ENCODE measurements around the gene DMD. TPM values are rescaled to one million over a fixed set of nuclear protein-coding genes. Genes with fewer than 3 reads are reported as not detected.

DMD gene
- polyA plus RNA-seq, 4 donors: 1.6 to 11.6 (median 2.9) TPM

DNA sequence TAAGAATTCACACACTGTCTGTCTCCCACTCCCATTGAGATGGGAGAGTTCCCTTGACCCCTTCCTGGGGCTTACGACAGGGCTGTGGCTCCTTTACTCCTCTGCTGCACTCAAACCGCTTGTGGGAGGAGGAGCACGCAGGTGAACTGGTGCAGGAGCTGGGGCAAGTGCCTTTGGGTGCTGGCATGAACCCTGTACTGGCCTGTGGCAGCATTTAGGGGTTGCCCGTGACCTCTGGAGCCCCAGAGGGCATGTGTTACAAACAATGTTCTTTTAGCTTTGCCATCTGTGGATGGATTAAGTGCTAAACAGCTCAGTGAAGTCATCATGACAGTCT lies 2117.7 kb downstream of the DMD start:
- no peak overlapping the region for H3K27ac ChIP-seq (ENCODE audit: low read depth in 1 of 3, low read length in 2 of 3)
- no peak overlapping the region for H3K4me3 ChIP-seq (ENCODE audit: low read depth in 1 of 3, low read length in 3 of 3)
- H3K27me3 ChIP-seq (ENCODE audit: control insufficient read depth in 3 of 3, insufficient read depth in 3 of 3, low read length in 3 of 3): no peaks in the 10 kb centered on the region
- no peaks in the 10 kb centered on the region for H3K36me3 ChIP-seq (ENCODE audit: control insufficient read depth in 3 of 3, insufficient read depth in 2 of 3, low read depth in 1 of 3, low read length in 3 of 3)
- 57 to 95% (median 87%) methylated on average over 4 of the region's 4 CpGs for WGBS, 3 donors
- peaks cover 0 to 3% of the 10 kb centered on the region in 2 donors for H3K9me3 ChIP-seq (ENCODE audit: control insufficient read depth in 2 of 2, insufficient read depth in 1 of 2, low read depth in 1 of 2, low read length in 1 of 2)
- DNase-seq (no peak), FAIRE-seq (no peak)
- no peaks in the 10 kb centered on the region for H3K4me1 ChIP-seq (ENCODE audit: control insufficient read depth in 3 of 3, insufficient read depth in 2 of 3, low read depth in 1 of 3, low read length in 2 of 3)

DNA sequence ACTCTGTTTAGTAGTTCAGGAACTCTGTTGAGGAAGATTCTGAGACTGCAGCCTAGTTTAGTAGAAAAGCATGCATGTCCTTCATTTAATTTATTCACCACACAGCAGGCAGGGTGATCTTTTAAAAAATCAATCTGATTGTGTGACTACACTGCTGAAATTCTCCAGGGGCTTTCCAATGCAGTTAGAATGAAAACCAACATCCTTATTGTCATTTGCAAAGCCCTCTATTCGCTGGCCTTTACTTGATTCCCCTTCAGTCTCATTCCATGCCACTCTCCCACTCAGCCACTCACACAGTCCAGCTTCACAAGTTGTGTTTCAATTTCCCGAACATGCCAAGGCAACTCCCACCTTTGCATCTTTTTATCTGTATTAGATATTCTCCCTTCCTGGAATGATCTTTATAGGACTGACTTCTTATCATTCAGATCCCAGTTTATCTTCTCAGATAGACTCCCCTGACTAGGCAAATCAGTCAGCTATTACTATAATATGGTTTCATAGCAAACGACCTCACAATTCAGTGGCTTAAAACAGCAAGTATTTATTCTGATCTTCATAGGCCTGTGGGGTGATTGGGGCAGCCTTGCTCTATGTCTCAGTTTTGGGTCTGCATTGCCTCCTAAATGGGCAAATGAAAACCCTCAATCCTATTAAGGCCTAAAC lies 2118.2 kb downstream of the DMD start:
- no peaks in the 10 kb centered on the region for H3K36me3 ChIP-seq (ENCODE audit: control insufficient read depth in 3 of 3, insufficient read depth in 2 of 3, low read depth in 1 of 3, low read length in 3 of 3)
- no peaks in the 10 kb centered on the region for H3K4me1 ChIP-seq (ENCODE audit: control insufficient read depth in 3 of 3, insufficient read depth in 2 of 3, low read depth in 1 of 3, low read length in 2 of 3)
- DNase-seq: no peak
- H3K9me3 ChIP-seq (ENCODE audit: control insufficient read depth in 2 of 2, insufficient read depth in 1 of 2, low read depth in 1 of 2, low read length in 1 of 2): peaks cover 0 to 3% of the 10 kb centered on the region in 2 donors
- WGBS, 3 donors: 34 to 59% (median 49%) methylated on average over 3 of the region's 3 CpGs
- H3K4me3 ChIP-seq (ENCODE audit: low read depth in 1 of 3, low read length in 3 of 3): no peak overlapping the region
- H3K27me3 ChIP-seq (ENCODE audit: control insufficient read depth in 3 of 3, insufficient read depth in 3 of 3, low read length in 3 of 3): no peaks in the 10 kb centered on the region
- no peak overlapping the region for H3K27ac ChIP-seq (ENCODE audit: low read depth in 1 of 3, low read length in 2 of 3)
- no peak for FAIRE-seq

DNA sequence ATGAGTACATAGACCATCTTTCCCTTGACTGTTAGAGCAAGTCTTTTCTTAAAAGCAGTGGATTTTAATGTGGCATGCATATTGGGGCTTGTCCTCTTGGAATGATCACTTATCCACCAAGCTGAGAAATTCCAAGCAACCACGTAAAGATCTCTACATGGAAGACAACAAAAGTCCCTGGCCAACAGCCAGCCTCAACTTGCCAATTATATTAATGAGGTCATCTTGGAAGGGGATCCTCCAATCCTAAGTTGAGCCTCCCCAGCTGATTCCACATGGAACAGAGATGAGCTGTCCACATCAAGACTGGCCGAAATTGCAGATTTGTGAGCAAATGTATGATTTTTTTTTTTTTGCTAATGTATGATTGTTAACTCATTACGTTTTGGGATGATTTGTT lies 2118.9 kb downstream of the DMD start:
- H3K4me3 ChIP-seq (ENCODE audit: low read depth in 1 of 3, low read length in 3 of 3): no peak overlapping the region
- H3K27me3 ChIP-seq (ENCODE audit: control insufficient read depth in 3 of 3, insufficient read depth in 3 of 3, low read length in 3 of 3): no peaks in the 10 kb centered on the region
- peaks cover 0 to 3% of the 10 kb centered on the region in 2 donors for H3K9me3 ChIP-seq (ENCODE audit: control insufficient read depth in 2 of 2, insufficient read depth in 1 of 2, low read depth in 1 of 2, low read length in 1 of 2)
- no peaks in the 10 kb centered on the region for H3K4me1 ChIP-seq (ENCODE audit: control insufficient read depth in 3 of 3, insufficient read depth in 2 of 3, low read depth in 1 of 3, low read length in 2 of 3)
- no peak overlapping the region for H3K27ac ChIP-seq (ENCODE audit: low read depth in 1 of 3, low read length in 2 of 3)
- no peaks in the 10 kb centered on the region for H3K36me3 ChIP-seq (ENCODE audit: control insufficient read depth in 3 of 3, insufficient read depth in 2 of 3, low read depth in 1 of 3, low read length in 3 of 3)
- 51 to 78% (median 55%) methylated on average over 3 of the region's 3 CpGs for WGBS, 3 donors
- DNase-seq (no peak), FAIRE-seq (no peak)

DNA sequence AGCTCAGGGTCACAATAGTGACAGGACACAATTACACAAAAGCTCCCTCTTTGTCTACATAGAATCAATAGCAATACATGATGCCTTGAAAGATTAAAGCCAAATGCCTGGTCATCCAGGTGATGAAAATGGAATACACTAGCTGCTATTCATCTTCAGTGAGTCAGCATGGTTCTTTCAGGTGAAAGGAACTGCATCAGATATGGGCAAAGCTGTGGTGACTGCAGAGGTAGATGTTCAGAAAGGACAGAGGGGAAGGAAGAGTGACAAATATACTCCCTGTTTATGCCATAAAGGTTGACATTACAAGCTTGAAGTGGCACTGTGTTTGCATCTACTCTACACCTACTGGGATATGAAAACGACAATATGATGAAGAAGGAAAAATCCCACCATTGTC lies 2119.5 kb downstream of the DMD start:
- WGBS, 3 donors: 78 to 96% (median 85%) methylated on average over 1 of the region's 1 CpG
- no peak for DNase-seq

DNA sequence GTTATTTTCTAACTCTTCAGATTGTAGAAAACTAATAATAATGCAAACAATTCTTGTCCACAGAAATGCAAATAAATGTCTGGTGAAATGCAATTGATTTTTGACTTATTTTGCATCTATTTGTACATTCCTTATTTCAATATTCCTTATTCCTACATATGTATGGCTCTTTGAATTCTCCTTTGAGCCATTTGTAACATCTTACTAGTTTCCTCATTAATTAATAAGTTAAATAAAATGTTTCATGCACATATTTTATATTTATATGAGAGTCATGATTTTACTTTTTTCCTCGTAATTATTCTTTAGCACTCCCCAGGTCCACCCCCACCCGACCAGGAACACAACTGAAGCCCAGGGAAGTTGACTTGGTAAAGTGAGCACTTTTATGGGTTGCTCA lies 2136.8 kb downstream of the DMD start:
- WGBS, 3 donors: 70 to 86% (median 80%) methylated on average over 2 of the region's 2 CpGs

More for the DNA sequence above, 2119.5 kb downstream of the DMD start:
- H3K4me3 ChIP-seq (ENCODE audit: low read depth in 1 of 3, low read length in 3 of 3): no peak overlapping the region
- H3K27me3 ChIP-seq (ENCODE audit: control insufficient read depth in 3 of 3, insufficient read depth in 3 of 3, low read length in 3 of 3): no peaks in the 10 kb centered on the region
- no peak overlapping the region for H3K27ac ChIP-seq (ENCODE audit: low read depth in 1 of 3, low read length in 2 of 3)
- FAIRE-seq: no peak
- H3K9me3 ChIP-seq (ENCODE audit: control insufficient read depth in 2 of 2, insufficient read depth in 1 of 2, low read depth in 1 of 2, low read length in 1 of 2): peaks cover 0 to 3% of the 10 kb centered on the region in 2 donors
- no peaks in the 10 kb centered on the region for H3K4me1 ChIP-seq (ENCODE audit: control insufficient read depth in 3 of 3, insufficient read depth in 2 of 3, low read depth in 1 of 3, low read length in 2 of 3)
- no peaks in the 10 kb centered on the region for H3K36me3 ChIP-seq (ENCODE audit: control insufficient read depth in 3 of 3, insufficient read depth in 2 of 3, low read depth in 1 of 3, low read length in 3 of 3)

DNA sequence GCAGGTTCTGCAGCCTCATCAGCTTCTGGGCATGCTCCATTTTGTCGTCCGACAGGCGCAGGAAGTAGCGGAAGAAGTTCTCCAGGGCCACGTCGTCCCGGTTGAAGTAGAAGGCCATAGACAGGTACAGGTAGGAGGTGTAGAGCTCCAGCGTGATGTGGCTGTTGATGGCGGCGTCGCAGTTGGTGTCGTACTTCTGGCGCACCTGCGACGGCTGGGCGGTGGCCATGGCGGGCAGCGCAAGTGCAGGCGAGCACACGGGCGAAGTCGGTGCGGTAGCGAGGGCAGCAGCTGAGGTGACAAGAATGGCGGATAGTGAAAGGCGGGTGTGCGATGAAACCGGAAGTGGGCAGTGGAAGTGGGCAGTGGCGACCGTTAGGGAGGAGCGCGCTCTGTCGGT lies 2139.6 kb downstream of the DMD start, which contains the start of gene FTHL17:
TSS of gene FTHL17 (minus strand) at position 317 of the 400 bp plus-strand sequence. CDS start at position 229, 88 bp downstream.
- 91 to 100% (median 97%) methylated on average over 18 to 33 of the region's 33 CpGs for WGBS, 3 donors
- peaks cover 0 to 7% of the 10 kb centered on the region in 2 donors for H3K9me3 ChIP-seq (ENCODE audit: control insufficient read depth in 2 of 2, insufficient read depth in 1 of 2, low read depth in 1 of 2, low read length in 1 of 2)
- no peaks in the 10 kb centered on the region for H3K36me3 ChIP-seq (ENCODE audit: control insufficient read depth in 3 of 3, insufficient read depth in 2 of 3, low read depth in 1 of 3, low read length in 3 of 3)
- no peak within 1 kb of the TSS for H3K4me3 ChIP-seq (ENCODE audit: low read depth in 1 of 3, low read length in 3 of 3)
- H3K27ac ChIP-seq (ENCODE audit: low read depth in 1 of 3, low read length in 2 of 3): no peak within 1 kb of the TSS
- H3K4me1 ChIP-seq (ENCODE audit: control insufficient read depth in 3 of 3, insufficient read depth in 2 of 3, low read depth in 1 of 3, low read length in 2 of 3): no peaks in the 10 kb centered on the region
- no peak for DNase-seq
- FAIRE-seq: no peak
- H3K27me3 ChIP-seq (ENCODE audit: control insufficient read depth in 3 of 3, insufficient read depth in 3 of 3, low read length in 3 of 3): no peaks in the 10 kb centered on the region

More for the DNA sequence above, 2136.8 kb downstream of the DMD start:
- Histone ChIP-seq H3K27ac (ENCODE audit: low read depth in 1 of 3, low read length in 2 of 3) (no peak overlapping the region), H3K36me3 (ENCODE audit: control insufficient read depth in 3 of 3, insufficient read depth in 2 of 3, low read depth in 1 of 3, low read length in 3 of 3) (no peaks in the 10 kb centered on the region), H3K4me1 (ENCODE audit: control insufficient read depth in 3 of 3, insufficient read depth in 2 of 3, low read depth in 1 of 3, low read length in 2 of 3) (no peaks in the 10 kb centered on the region), H3K4me3 (ENCODE audit: low read depth in 1 of 3, low read length in 3 of 3) (no peak overlapping the region), H3K27me3 (ENCODE audit: control insufficient read depth in 3 of 3, insufficient read depth in 3 of 3, low read length in 3 of 3) (no peaks in the 10 kb centered on the region), H3K9me3 (ENCODE audit: control insufficient read depth in 2 of 2, insufficient read depth in 1 of 2, low read depth in 1 of 2, low read length in 1 of 2) (peaks cover 0 to 7% of the 10 kb centered on the region in 2 donors)
- FAIRE-seq (no peak), DNase-seq (no peak)

DNA sequence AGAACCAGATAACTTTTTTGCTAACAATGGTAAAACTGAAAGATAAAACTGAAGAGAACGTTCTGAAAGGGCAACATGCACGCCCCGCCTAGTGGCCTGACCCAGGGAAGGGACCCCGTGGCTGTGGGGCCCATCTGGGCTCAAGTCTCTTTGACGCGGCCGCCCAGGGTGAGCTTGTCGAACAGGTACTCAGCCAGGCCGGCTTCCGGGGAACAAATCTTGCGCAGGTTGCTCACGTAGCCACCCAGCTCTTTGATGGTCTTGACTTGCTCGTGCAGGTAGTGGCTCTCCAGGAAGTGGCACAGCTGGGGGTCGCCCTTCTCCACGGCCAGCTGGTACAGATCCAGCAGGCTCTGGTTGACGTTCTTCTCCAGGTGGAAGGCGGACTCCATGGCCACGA lies 2140.1 kb downstream of the DMD start:
- 77 to 90% (median 86%) methylated on average over 13 to 18 of the region's 18 CpGs for WGBS, 3 donors
- H3K27ac ChIP-seq (ENCODE audit: low read depth in 1 of 3, low read length in 2 of 3): no peak overlapping the region
- DNase-seq (no peak), FAIRE-seq (no peak)
- H3K27me3 ChIP-seq (ENCODE audit: control insufficient read depth in 3 of 3, insufficient read depth in 3 of 3, low read length in 3 of 3): no peaks in the 10 kb centered on the region
- no peak overlapping the region for H3K4me3 ChIP-seq (ENCODE audit: low read depth in 1 of 3, low read length in 3 of 3)
- no peaks in the 10 kb centered on the region for H3K4me1 ChIP-seq (ENCODE audit: control insufficient read depth in 3 of 3, insufficient read depth in 2 of 3, low read depth in 1 of 3, low read length in 2 of 3)
- H3K36me3 ChIP-seq (ENCODE audit: control insufficient read depth in 3 of 3, insufficient read depth in 2 of 3, low read depth in 1 of 3, low read length in 3 of 3): no peaks in the 10 kb centered on the region
- peaks cover 0 to 7% of the 10 kb centered on the region in 2 donors for H3K9me3 ChIP-seq (ENCODE audit: control insufficient read depth in 2 of 2, insufficient read depth in 1 of 2, low read depth in 1 of 2, low read length in 1 of 2)

DNA sequence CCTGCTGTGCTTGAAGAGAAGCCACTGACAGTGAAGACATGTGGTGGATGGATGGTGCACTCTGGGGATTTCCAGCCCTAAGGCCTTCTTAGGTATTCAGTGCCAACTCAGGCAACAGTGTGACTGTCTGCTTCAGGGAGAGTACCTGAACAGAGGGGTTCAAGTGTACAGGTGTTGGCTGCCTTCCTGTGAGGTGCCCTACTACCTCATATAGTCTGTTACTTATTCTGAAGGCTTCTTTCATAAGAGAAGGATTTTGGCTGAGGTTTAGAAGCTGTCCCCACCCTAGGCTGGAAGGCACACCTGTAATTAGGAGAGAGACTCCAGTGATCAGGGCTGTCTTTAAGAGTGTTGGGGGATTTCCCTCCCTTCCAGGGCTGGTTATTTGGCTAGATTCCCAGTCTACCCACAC lies 2141.3 kb downstream of the DMD start:
- Histone ChIP-seq H3K4me1 (ENCODE audit: control insufficient read depth in 3 of 3, insufficient read depth in 2 of 3, low read depth in 1 of 3, low read length in 2 of 3) (no peaks in the 10 kb centered on the region), H3K27me3 (ENCODE audit: control insufficient read depth in 3 of 3, insufficient read depth in 3 of 3, low read length in 3 of 3) (no peaks in the 10 kb centered on the region), H3K27ac (ENCODE audit: low read depth in 1 of 3, low read length in 2 of 3) (no peak overlapping the region), H3K36me3 (ENCODE audit: control insufficient read depth in 3 of 3, insufficient read depth in 2 of 3, low read depth in 1 of 3, low read length in 3 of 3) (no peaks in the 10 kb centered on the region), H3K4me3 (ENCODE audit: low read depth in 1 of 3, low read length in 3 of 3) (no peak overlapping the region), H3K9me3 (ENCODE audit: control insufficient read depth in 2 of 2, insufficient read depth in 1 of 2, low read depth in 1 of 2, low read length in 1 of 2) (peaks cover 0 to 7% of the 10 kb centered on the region in 2 donors)
- DNase-seq: no peak
- no peak for FAIRE-seq

Data from small intestine (tissue), 7 donors.